ENCODE measurements around the gene TSPAN14.

TSPAN14 gene

GRCh38 chr10:80437227-80437626 is 16.9 kb upstream of the TSPAN14 start:
- TF ChIP-seq POLR2AphosphoS5 (IDR thresholded peaks at IDR 0.05; ENCODE audit: low read depth) = no peak
- no peak for TF ChIP-seq REST (IDR thresholded peaks at IDR 0.05; ENCODE audit: insufficient replicate concordance, low read depth)
- no peak for TF ChIP-seq SPI1 (IDR thresholded peaks at IDR 0.05; ENCODE audit: borderline replicate concordance, low read depth)
- no peak for TF ChIP-seq GABPA (IDR thresholded peaks at IDR 0.05; ENCODE audit: low read depth)
- TF ChIP-seq CTCF (IDR thresholded peaks at IDR 0.05; ENCODE audit: insufficient read depth, low read length) = no peak
- no peak overlapping the region for H3K4me3 ChIP-seq (replicated peaks; ENCODE audit: insufficient read depth, low read length)

GRCh38 chr10:80441831-80442230 is 12.3 kb upstream of the TSPAN14 start:
- H3K4me3 ChIP-seq (replicated peaks; ENCODE audit: insufficient read depth, low read length) = no peak overlapping the region
- no peaks in the 10 kb centered on the region for H3K27me3 ChIP-seq (ENCODE audit: insufficient read depth, poor library complexity, severe bottlenecking)
- TF ChIP-seq POLR2AphosphoS5 (IDR thresholded peaks at IDR 0.05; ENCODE audit: low read depth) (no peak), REST (IDR thresholded peaks at IDR 0.05; ENCODE audit: insufficient replicate concordance, low read depth) (no peak), SPI1 (IDR thresholded peaks at IDR 0.05; ENCODE audit: borderline replicate concordance, low read depth) (no peak), CTCF (IDR thresholded peaks at IDR 0.05; ENCODE audit: insufficient read depth, low read length) (no peak), GABPA (IDR thresholded peaks at IDR 0.05; ENCODE audit: low read depth) (no peak)
- no peak overlapping the region for H3K27ac ChIP-seq (replicated peaks)
- no peak for DNase-seq (ENCODE audit: low read depth in 1 of 2, low spot score in 1 of 2)

More at GRCh38 chr10:80437227-80437626, 16.9 kb upstream of the TSPAN14 start:
- no peaks in the 10 kb centered on the region for H3K27me3 ChIP-seq (ENCODE audit: insufficient read depth, poor library complexity, severe bottlenecking)
- no peak for DNase-seq (ENCODE audit: low read depth in 1 of 2, low spot score in 1 of 2)
- H3K27ac ChIP-seq (replicated peaks) = no peak overlapping the region

- TF ChIP-seq GABPA (IDR thresholded peaks at IDR 0.05; ENCODE audit: low read depth) (no peak), SPI1 (IDR thresholded peaks at IDR 0.05; ENCODE audit: borderline replicate concordance, low read depth) (no peak), CTCF (IDR thresholded peaks at IDR 0.05; ENCODE audit: insufficient read depth, low read length) (no peak), POLR2AphosphoS5 (IDR thresholded peaks at IDR 0.05; ENCODE audit: low read depth) (no peak), REST (IDR thresholded peaks at IDR 0.05; ENCODE audit: insufficient replicate concordance, low read depth) (no peak)
- no peak for DNase-seq (ENCODE audit: low read depth in 1 of 2, low spot score in 1 of 2)
- no peak overlapping the region for H3K27ac ChIP-seq (replicated peaks)
- H3K27me3 ChIP-seq (ENCODE audit: insufficient read depth, poor library complexity, severe bottlenecking) = no peaks in the 10 kb centered on the region
- H3K4me3 ChIP-seq (replicated peaks; ENCODE audit: insufficient read depth, low read length) = no peak overlapping the region
These were observed 11.2 kb upstream of the TSPAN14 start for GRCh38 chr10:80442879-80443278.

Data from HL-60 (cell line).